Activated naive CD8-positive, alpha-beta T cell treated with anti-CD3 and anti-CD28 coated beads for 36 hours (primary cell): ENCODE results near the gene MFSD6. TPM values are rescaled to one million over a fixed set of nuclear protein-coding genes. Genes with fewer than 3 reads are reported as not detected.
"Not testable (repeated sequence)": the region's sequence is repeated elsewhere in the genome, so short reads cannot be mapped to it uniquely, and the experiment has no call there.

Source experiments
- DNase-seq: peaks from one replicate; pipeline ENCODE4 v3.0.0; 2021
- H3K27ac Mint-ChIP-seq: one replicate; pipeline ENCODE4 v1.8.0; 2022; ENCODE audit warnings: mild to moderate bottlenecking, moderate library complexity, mixed read lengths
- H3K27me3 Mint-ChIP-seq: one replicate; pipeline ENCODE4 v1.8.0; 2022; ENCODE audit warnings: mild to moderate bottlenecking, mixed read lengths
- H3K36me3 Mint-ChIP-seq: one replicate; pipeline ENCODE4 v1.8.0; 2021; ENCODE audit warnings: mild to moderate bottlenecking, mixed read lengths
- H3K4me1 Mint-ChIP-seq: one replicate; pipeline ENCODE4 v1.8.0; 2021; ENCODE audit warnings: mixed read lengths
- H3K4me3 Mint-ChIP-seq: one replicate; pipeline ENCODE4 v1.8.0; 2022; ENCODE audit warnings: mild to moderate bottlenecking, moderate library complexity, mixed read lengths
- H3K9me3 Mint-ChIP-seq: one replicate; pipeline ENCODE4 v1.8.0; 2022; ENCODE audit warnings: mixed read lengths
- total RNA-seq, 2 experiments: library from RNA; stranded (reverse); gene quantifications; one replicate each; pipeline ENCODE4 v1.2.3, GENCODE V29; 2021

The MFSD6 gene
- total RNA-seq, 2 experiments from 2014 or later: 45.6 to 51.1 TPM

DNA sequence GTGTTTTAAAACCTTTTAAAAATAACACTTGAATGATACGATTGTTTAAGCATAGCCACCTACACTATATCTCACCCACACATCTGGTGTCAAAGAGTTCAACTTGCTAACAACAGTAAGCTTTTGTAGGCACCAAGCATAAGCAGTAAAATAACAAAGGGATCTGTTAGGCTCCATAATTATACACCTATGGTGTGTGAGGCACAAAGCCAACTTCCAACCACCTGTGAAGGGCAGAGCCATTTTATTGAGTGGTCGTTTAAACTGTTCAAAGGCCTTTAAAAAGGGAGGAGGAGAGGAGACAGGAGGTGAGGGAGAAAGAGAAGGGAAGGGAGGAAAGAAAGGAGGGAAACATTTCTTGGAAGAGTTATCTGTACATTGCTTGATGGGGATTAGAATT, 98.5 kb downstream of the MFSD6 start:
- Mint-ChIP-seq H3K9me3 (no peaks in the 10 kb centered on the region), H3K4me1 (peaks cover 7% of the 10 kb centered on the region), H3K36me3 (peaks cover 25% of the 10 kb centered on the region), H3K27me3 (no peaks in the 10 kb centered on the region), H3K27ac (no peak overlapping the region), H3K4me3 (no peak overlapping the region)
- no peak for DNase-seq

- DNase-seq: no peak
- Mint-ChIP-seq H3K4me1 (peaks cover 7% of the 10 kb centered on the region), H3K27ac (no peak overlapping the region)
Observed at GRCh38 chr2:190507135-190507534, 99.0 kb downstream of the MFSD6 start.

DNA sequence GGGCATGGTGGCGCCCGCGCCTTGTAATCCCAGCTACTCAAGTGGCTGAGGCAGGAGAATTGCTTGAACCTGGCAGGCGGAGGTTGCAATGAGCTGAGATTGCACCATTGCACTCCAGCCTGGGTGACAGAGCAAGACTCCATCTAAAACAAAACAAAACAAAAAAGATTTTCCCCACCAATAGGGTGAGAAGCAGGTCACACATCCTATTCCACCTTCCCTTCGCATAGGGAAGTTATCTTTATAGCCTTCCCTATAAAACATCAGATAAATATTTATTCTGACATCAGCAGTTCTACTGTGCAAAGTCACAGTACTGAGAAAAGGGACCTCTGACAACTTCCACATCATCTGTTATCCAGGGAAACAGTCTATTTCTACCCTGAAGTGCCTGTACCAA, 101.7 kb downstream of the MFSD6 start:
- DNase-seq: not testable (repeated sequence)
- peaks cover 29% of the 10 kb centered on the region for H3K36me3 Mint-ChIP-seq

More at GRCh38 chr2:190507135-190507534, 99.0 kb downstream of the MFSD6 start:
- no peaks in the 10 kb centered on the region for H3K27me3 Mint-ChIP-seq
- H3K36me3 Mint-ChIP-seq: peaks cover 25% of the 10 kb centered on the region
- no peak overlapping the region for H3K4me3 Mint-ChIP-seq
- no peaks in the 10 kb centered on the region for H3K9me3 Mint-ChIP-seq

GRCh38 chr2:190511104-190511503, 102.9 kb downstream of the MFSD6 start:
- no peaks in the 10 kb centered on the region for H3K9me3 Mint-ChIP-seq
- no peaks in the 10 kb centered on the region for H3K27me3 Mint-ChIP-seq
- no peak overlapping the region for H3K27ac Mint-ChIP-seq
- peaks cover 11% of the 10 kb centered on the region for H3K4me1 Mint-ChIP-seq
- no peak overlapping the region for H3K4me3 Mint-ChIP-seq
- peaks cover 29% of the 10 kb centered on the region for H3K36me3 Mint-ChIP-seq
- DNase-seq: no peak

More for the DNA sequence above, 101.7 kb downstream of the MFSD6 start:
- H3K4me1 Mint-ChIP-seq: peaks cover 10% of the 10 kb centered on the region
- not testable (repeated sequence) for H3K4me3 Mint-ChIP-seq, H3K9me3 Mint-ChIP-seq, H3K27ac Mint-ChIP-seq, H3K27me3 Mint-ChIP-seq

GRCh38 chr2:190512539-190513095, 104.5 kb downstream of the MFSD6 start:
- no peak overlapping the region for H3K4me3 Mint-ChIP-seq
- no peaks in the 10 kb centered on the region for H3K9me3 Mint-ChIP-seq
- peaks cover 28% of the 10 kb centered on the region for H3K36me3 Mint-ChIP-seq
- H3K27ac Mint-ChIP-seq: no peak overlapping the region
- H3K27me3 Mint-ChIP-seq: no peaks in the 10 kb centered on the region
- DNase-seq: no peak
- peaks cover 17% of the 10 kb centered on the region for H3K4me1 Mint-ChIP-seq

GRCh38 chr2:190513877-190514276, 105.7 kb downstream of the MFSD6 start:
- peaks cover 17% of the 10 kb centered on the region for H3K4me1 Mint-ChIP-seq
- H3K27ac Mint-ChIP-seq: no peak overlapping the region
- H3K36me3 Mint-ChIP-seq: peaks cover 28% of the 10 kb centered on the region
- H3K4me3 Mint-ChIP-seq: no peak overlapping the region
- DNase-seq: no peak
- H3K9me3 Mint-ChIP-seq: no peaks in the 10 kb centered on the region
- no peaks in the 10 kb centered on the region for H3K27me3 Mint-ChIP-seq

DNA sequence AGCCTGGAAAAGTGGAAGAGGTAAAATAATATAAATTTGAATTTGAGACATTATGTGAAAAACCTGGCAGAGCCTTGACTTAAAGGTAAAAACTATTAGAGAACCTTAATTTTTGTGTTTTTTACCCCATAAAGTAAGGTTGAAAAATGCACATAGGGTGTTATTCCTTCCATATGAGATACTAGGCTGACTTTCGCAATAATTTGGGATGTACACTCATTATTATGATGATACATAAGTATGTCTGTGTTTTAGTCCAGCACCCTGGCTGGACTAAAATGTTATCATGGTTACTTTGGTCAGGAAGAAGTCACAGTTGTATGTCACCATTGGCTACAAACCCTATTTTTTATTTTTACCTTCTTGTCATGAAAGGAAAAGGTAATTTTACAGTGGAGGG, 106.5 kb downstream of the MFSD6 start:
- H3K9me3 Mint-ChIP-seq: no peaks in the 10 kb centered on the region
- H3K4me1 Mint-ChIP-seq: peaks cover 21% of the 10 kb centered on the region
- no peak overlapping the region for H3K4me3 Mint-ChIP-seq
- peaks cover 26% of the 10 kb centered on the region for H3K36me3 Mint-ChIP-seq
- H3K27me3 Mint-ChIP-seq: no peaks in the 10 kb centered on the region
- DNase-seq: no peak
- no peak overlapping the region for H3K27ac Mint-ChIP-seq

DNA sequence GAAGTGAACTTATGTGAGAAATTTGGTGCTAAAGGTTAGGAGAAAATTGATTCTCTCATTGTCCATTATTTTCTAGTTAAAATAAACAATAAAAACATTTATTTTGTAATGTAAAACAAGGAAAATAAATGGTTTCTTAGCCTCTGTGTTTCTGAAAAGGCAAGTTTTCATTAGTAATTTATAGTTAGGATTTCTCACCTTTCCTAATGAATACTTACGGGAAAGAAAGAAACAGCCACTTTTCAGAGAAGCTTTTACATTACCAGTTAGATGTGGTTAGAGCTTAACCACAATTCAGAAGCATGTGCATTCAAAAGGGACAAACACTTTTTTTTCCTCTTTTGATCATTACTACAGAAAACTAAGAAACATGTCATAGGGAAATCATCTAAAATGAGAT, 107.5 kb downstream of the MFSD6 start:
- DNase-seq: no peak
- H3K4me3 Mint-ChIP-seq: peak overlapping the region; percentile 23
- H3K36me3 Mint-ChIP-seq: peaks cover 24% of the 10 kb centered on the region
- no peaks in the 10 kb centered on the region for H3K9me3 Mint-ChIP-seq
- no peaks in the 10 kb centered on the region for H3K27me3 Mint-ChIP-seq
- no peak overlapping the region for H3K27ac Mint-ChIP-seq
- peaks cover 28% of the 10 kb centered on the region for H3K4me1 Mint-ChIP-seq

- Mint-ChIP-seq H3K27ac (no peak overlapping the region), H3K36me3 (peaks cover 34% of the 10 kb centered on the region), H3K9me3 (no peaks in the 10 kb centered on the region), H3K27me3 (no peaks in the 10 kb centered on the region), H3K4me3 (no peak overlapping the region), H3K4me1 (peaks cover 33% of the 10 kb centered on the region)
- DNase-seq: no peak
Observed at GRCh38 chr2:190517468-190517867, 109.3 kb downstream of the MFSD6 start.

DNA sequence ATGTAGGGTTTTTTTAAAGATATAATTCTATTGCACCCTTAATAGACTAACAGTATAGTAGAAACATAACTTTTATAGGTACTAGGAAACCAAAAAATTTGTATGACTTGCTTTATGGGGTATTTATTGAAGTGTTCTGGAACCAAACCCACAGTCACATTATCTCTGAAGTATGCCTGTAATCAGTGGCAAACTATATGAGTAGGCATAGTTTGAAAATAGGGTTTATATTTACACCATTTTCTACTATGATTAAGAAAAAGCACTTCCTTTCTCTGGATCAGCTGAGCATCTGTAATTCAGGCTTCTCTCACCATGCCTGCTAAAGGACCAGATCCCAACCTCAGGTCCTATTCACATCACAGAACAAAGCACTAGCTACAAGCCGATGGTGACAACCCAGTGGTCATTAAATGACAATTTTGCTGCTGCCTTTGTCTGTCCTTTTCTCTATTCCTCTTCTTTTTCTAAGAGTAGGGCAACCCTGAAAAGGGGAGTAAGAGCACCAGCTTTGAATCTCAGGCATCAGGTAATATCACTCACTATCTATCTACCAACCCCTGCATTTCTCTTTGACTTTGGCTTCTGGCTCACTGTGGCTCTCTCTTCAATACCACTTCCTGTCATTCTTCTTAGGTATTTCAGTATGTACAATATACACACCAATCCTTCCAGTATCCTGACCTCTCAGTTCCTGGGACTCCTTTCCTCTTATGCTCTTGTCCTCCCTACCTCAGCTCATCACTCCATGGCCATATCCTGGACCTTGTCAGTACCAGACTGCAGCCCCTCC, 112.0 kb downstream of the MFSD6 start:
- peaks cover 27% of the 10 kb centered on the region for H3K36me3 Mint-ChIP-seq
- H3K27ac Mint-ChIP-seq: peak overlapping the region; percentile 1
- H3K9me3 Mint-ChIP-seq: no peaks in the 10 kb centered on the region
- no peaks in the 10 kb centered on the region for H3K27me3 Mint-ChIP-seq
- no peak overlapping the region for H3K4me3 Mint-ChIP-seq
- DNase-seq: no peak
- peaks cover 30% of the 10 kb centered on the region for H3K4me1 Mint-ChIP-seq

- Mint-ChIP-seq H3K4me1 (peaks cover 38% of the 10 kb centered on the region), H3K27me3 (no peaks in the 10 kb centered on the region)
Observed at GRCh38 chr2:190524928-190525327, 116.8 kb downstream of the MFSD6 start.

GRCh38 chr2:190526105-190526750, 118.1 kb downstream of the MFSD6 start:
- Mint-ChIP-seq H3K27me3 (no peaks in the 10 kb centered on the region), H3K36me3 (peaks cover 18% of the 10 kb centered on the region), H3K27ac (peak overlapping the region; percentile 0), H3K4me3 (no peak overlapping the region), H3K4me1 (peaks cover 36% of the 10 kb centered on the region), H3K9me3 (no peaks in the 10 kb centered on the region)
- no peak for DNase-seq

More at GRCh38 chr2:190524928-190525327, 116.8 kb downstream of the MFSD6 start:
- H3K27ac Mint-ChIP-seq: no peak overlapping the region
- DNase-seq: no peak
- H3K4me3 Mint-ChIP-seq: no peak overlapping the region
- H3K36me3 Mint-ChIP-seq: peaks cover 28% of the 10 kb centered on the region
- H3K9me3 Mint-ChIP-seq: no peaks in the 10 kb centered on the region

GRCh38 chr2:190527214-190527613, 119.1 kb downstream of the MFSD6 start:
- Mint-ChIP-seq H3K27ac (no peak overlapping the region), H3K9me3 (no peaks in the 10 kb centered on the region), H3K36me3 (peaks cover 19% of the 10 kb centered on the region), H3K27me3 (no peaks in the 10 kb centered on the region), H3K4me3 (no peak overlapping the region), H3K4me1 (peaks cover 43% of the 10 kb centered on the region)
- DNase-seq: no peak

GRCh38 chr2:190527918-190528317, 119.8 kb downstream of the MFSD6 start:
- H3K27ac Mint-ChIP-seq: peak overlapping the region; percentile 52
- no peaks in the 10 kb centered on the region for H3K27me3 Mint-ChIP-seq
- H3K9me3 Mint-ChIP-seq: no peaks in the 10 kb centered on the region
- H3K36me3 Mint-ChIP-seq: peaks cover 13% of the 10 kb centered on the region
- no peak overlapping the region for H3K4me3 Mint-ChIP-seq
- no peak for DNase-seq
- H3K4me1 Mint-ChIP-seq: peaks cover 50% of the 10 kb centered on the region

GRCh38 chr2:190528521-190529001, 120.4 kb downstream of the MFSD6 start:
- Mint-ChIP-seq H3K27me3 (no peaks in the 10 kb centered on the region), H3K9me3 (no peaks in the 10 kb centered on the region), H3K36me3 (peaks cover 16% of the 10 kb centered on the region), H3K4me3 (no peak overlapping the region), H3K4me1 (peaks cover 54% of the 10 kb centered on the region), H3K27ac (no peak overlapping the region)
- DNase-seq: no peak
